MM.1S (cell line): ENCODE results near the gene KCND3.

ENCODE experiments used
- DNase-seq: peaks from one replicate; pipeline ENCODE4 v3.0.0-alpha.2; 2015
- H2AFZ ChIP-seq: fragments of 300-600 bp; sonication (generic); 2 replicates; pipeline ENCODE4 v1.6.0; 2016; ENCODE audit warnings: antibody characterized with exemption, low read length
- H3F3A ChIP-seq: fragments of 300-600 bp; sonication (generic); 2 replicates; pipeline ENCODE4 v1.6.1; 2016; ENCODE audit warnings: mild to moderate bottlenecking, antibody characterized with exemption, low read length, moderate library complexity, mixed read lengths; ENCODE audit not compliant: insufficient read depth
- H3K27ac ChIP-seq: fragments of 300-600 bp; sonication (generic); 2 replicates; pipeline ENCODE4 v1.5.1; 2016; ENCODE audit warnings: mild to moderate bottlenecking, low read length
- H3K27me3 ChIP-seq: fragments of 300-600 bp; sonication (generic); replicated peaks from 2 replicates; pipeline ENCODE4 v1.6.0; 2016; ENCODE audit warnings: low read length; ENCODE audit not compliant: insufficient read depth
- H3K36me3 ChIP-seq: fragments of 300-600 bp; sonication (generic); replicated peaks from 2 replicates; pipeline ENCODE4 v1.6.1; 2016; ENCODE audit warnings: mild to moderate bottlenecking, low read length, mixed read lengths; ENCODE audit not compliant: insufficient read depth
- H3K4me1 ChIP-seq: fragments of 300-600 bp; sonication (generic); 2 replicates; pipeline ENCODE4 v1.6.1; 2016; ENCODE audit warnings: low read length, mixed read lengths
- H3K4me2 ChIP-seq: fragments of 300-600 bp; sonication (generic); 2 replicates; pipeline ENCODE4 v1.6.0; 2016; ENCODE audit warnings: low read depth, low read length
- H3K4me3 ChIP-seq: fragments of 300-600 bp; sonication (generic); 2 replicates; pipeline ENCODE4 v1.5.1; 2016; ENCODE audit warnings: low read length, mixed read lengths
- H3K79me2 ChIP-seq: fragments of 300-600 bp; sonication (generic); 2 replicates; pipeline ENCODE4 v1.6.1; 2016; ENCODE audit warnings: mixed run types, low read length, mixed read lengths
- H3K9ac ChIP-seq: fragments of 300-600 bp; sonication (generic); 2 replicates; pipeline ENCODE4 v1.6.1; 2016; ENCODE audit warnings: low read length, mixed read lengths
- H3K9me2 ChIP-seq: fragments of 300-600 bp; sonication (generic); replicated peaks from 2 replicates; pipeline ENCODE4 v1.6.1; 2016; ENCODE audit warnings: mild to moderate bottlenecking, low read length, mixed read lengths; ENCODE audit not compliant: insufficient read depth
- H3K9me3 ChIP-seq: fragments of 300-600 bp; sonication (generic); replicated peaks from 2 replicates; pipeline ENCODE4 v1.6.1; 2016; ENCODE audit warnings: mild to moderate bottlenecking, low read length, mixed read lengths; ENCODE audit not compliant: insufficient read depth
- H4K20me1 ChIP-seq: fragments of 300-600 bp; sonication (generic); 2 replicates; pipeline ENCODE4 v1.6.1; 2016; ENCODE audit warnings: mild to moderate bottlenecking, low read length, moderate library complexity, mixed read lengths; ENCODE audit not compliant: insufficient read depth
- CTCF ChIP-seq: fragments of 300-600 bp; sonication (generic); IDR thresholded peaks from 2 replicates; pipeline ENCODE4 v1.5.1; 2016; ENCODE audit warnings: antibody characterized with exemption, low read length, mixed read lengths
- EZH2 ChIP-seq: fragments of 300-600 bp; sonication (generic); optimal IDR thresholded peaks from 2 replicates; pipeline ENCODE3; 2017; ENCODE audit warnings: low read depth, mild to moderate bottlenecking, antibody characterized with exemption, low read length, mixed read lengths
- EZH2phosphoT487 ChIP-seq: fragments of 300-600 bp; sonication (generic); IDR thresholded peaks from 2 replicates; pipeline ENCODE4 v1.6.1; 2018; ENCODE audit warnings: antibody characterized with exemption, low read length

KCND3 gene

GRCh38 chr1:111907321-111907720, 82.1 kb downstream of the KCND3 start:
- H2AFZ ChIP-seq, result no peak overlapping the region
- H3K9ac ChIP-seq, result no peak overlapping the region
- H3F3A ChIP-seq, result no peaks in the 10 kb centered on the region
- no peak overlapping the region for H3K27ac ChIP-seq
- no peaks in the 10 kb centered on the region for H3K9me3 ChIP-seq
- H4K20me1 ChIP-seq, result no peaks in the 10 kb centered on the region
- no peak overlapping the region for H3K4me2 ChIP-seq
- no peaks in the 10 kb centered on the region for H3K27me3 ChIP-seq
- H3K9me2 ChIP-seq, result no peaks in the 10 kb centered on the region
- H3K4me1 ChIP-seq, result no peaks in the 10 kb centered on the region
- DNase-seq, result no peak
- TF ChIP-seq EZH2 (no peak), EZH2phosphoT487 (no peak), CTCF (no peak)
- H3K36me3 ChIP-seq, result no peaks in the 10 kb centered on the region
- H3K4me3 ChIP-seq, result no peak overlapping the region
- H3K79me2 ChIP-seq, result no peaks in the 10 kb centered on the region

- no peaks in the 10 kb centered on the region for H3K79me2 ChIP-seq
- no peak overlapping the region for H3K4me2 ChIP-seq
- no peaks in the 10 kb centered on the region for H3K4me1 ChIP-seq
- H3K9me2 ChIP-seq, result no peaks in the 10 kb centered on the region
- H3F3A ChIP-seq, result no peaks in the 10 kb centered on the region
- no peak overlapping the region for H2AFZ ChIP-seq
- H4K20me1 ChIP-seq, result no peaks in the 10 kb centered on the region
- no peak overlapping the region for H3K4me3 ChIP-seq
- no peak overlapping the region for H3K27ac ChIP-seq
- no peaks in the 10 kb centered on the region for H3K9me3 ChIP-seq
- no peaks in the 10 kb centered on the region for H3K27me3 ChIP-seq
- H3K36me3 ChIP-seq, result no peaks in the 10 kb centered on the region
- no peak for DNase-seq
- no peak overlapping the region for H3K9ac ChIP-seq
- TF ChIP-seq EZH2phosphoT487 (no peak), CTCF (no peak), EZH2 (no peak)
These were observed 82.7 kb downstream of the KCND3 start for GRCh38 chr1:111906816-111907215.

GRCh38 chr1:111906111-111906510, 83.4 kb downstream of the KCND3 start:
- no peaks in the 10 kb centered on the region for H3K9me3 ChIP-seq
- H3K79me2 ChIP-seq, result no peaks in the 10 kb centered on the region
- no peaks in the 10 kb centered on the region for H3K27me3 ChIP-seq
- H3K4me2 ChIP-seq, result no peak overlapping the region
- no peaks in the 10 kb centered on the region for H3K9me2 ChIP-seq
- no peak overlapping the region for H3K9ac ChIP-seq
- H2AFZ ChIP-seq, result no peak overlapping the region
- H3F3A ChIP-seq, result no peaks in the 10 kb centered on the region
- no peak for DNase-seq
- H3K36me3 ChIP-seq, result no peaks in the 10 kb centered on the region
- TF ChIP-seq CTCF (no peak), EZH2phosphoT487 (no peak), EZH2 (no peak)
- H3K4me1 ChIP-seq, result no peaks in the 10 kb centered on the region
- no peaks in the 10 kb centered on the region for H4K20me1 ChIP-seq
- H3K4me3 ChIP-seq, result no peak overlapping the region
- H3K27ac ChIP-seq, result no peak overlapping the region
